Fibroblast of the aortic adventitia (primary cell): Measurements from ENCODE around the gene DRD1. TPM values are rescaled to one million over a fixed set of nuclear protein-coding genes. Genes with fewer than 3 reads are reported as not detected.

ENCODE experiments used
- DNase-seq: peaks from one replicate; pipeline ENCODE4 v3.0.0-alpha.2; 2010; ENCODE audit warnings: low read depth
- H3K4me3 ChIP-seq: 2 replicates; pipeline ENCODE4 v1.5.1; 2011; ENCODE audit warnings: low read depth, mild to moderate bottlenecking, control low read depth, low read length, moderate library complexity
- CTCF ChIP-seq: IDR thresholded peaks from 2 replicates; pipeline ENCODE4 v1.5.1; 2011; ENCODE audit warnings: mild to moderate bottlenecking, low read length, control low read depth, inconsistent platforms; ENCODE audit not compliant: insufficient read depth
- total RNA-seq: library from RNA; depleted of rRNA; stranded (reverse); fragments of >200 nt; gene quantifications from 2 replicates; pipeline ENCODE4 v1.2.3, GENCODE V29; 2012; ENCODE audit warnings: low replicate concordance

The DRD1 gene
- total RNA-seq, 1 donor: 0.18 TPM

- no peak for DNase-seq
- H3K4me3 ChIP-seq: no peak overlapping the region
- TF ChIP-seq CTCF: no peak
These were observed 50.1 kb downstream of the DRD1 start for GRCh38 chr5:175393897-175394296.

GRCh38 chr5:175392236-175392635, 51.7 kb downstream of the DRD1 start:
- TF ChIP-seq CTCF: no peak

GRCh38 chr5:175390352-175391083, 53.5 kb downstream of the DRD1 start:
- DNase-seq: no peak
- TF ChIP-seq CTCF: no peak
- H3K4me3 ChIP-seq: no peak overlapping the region

More at GRCh38 chr5:175392236-175392635, 51.7 kb downstream of the DRD1 start:
- DNase-seq: no peak
- H3K4me3 ChIP-seq: no peak overlapping the region

Other genes with a start within 250 kb of the DRD1 start
- gene SFXN1, start 34.4 kb upstream of the DRD1 start, total RNA-seq: 15.9 and 74.7 TPM in 2 replicates
- gene HRH2, start 213.9 kb upstream of the DRD1 start, total RNA-seq: under 0.01 TPM in 1 of 2 replicates, not detected in the other